NCI-H1048 (cell line): ENCODE results near the gene FARP2.
A peak's percentile ranks its signal among the peaks of the same experiment; 100 is the strongest.

ENCODE experiments used
- DNase-seq: peaks from one replicate; lab custom pipeline; 2025; lab: John Stamatoyannopoulos, UW

Gene FARP2

DNA sequence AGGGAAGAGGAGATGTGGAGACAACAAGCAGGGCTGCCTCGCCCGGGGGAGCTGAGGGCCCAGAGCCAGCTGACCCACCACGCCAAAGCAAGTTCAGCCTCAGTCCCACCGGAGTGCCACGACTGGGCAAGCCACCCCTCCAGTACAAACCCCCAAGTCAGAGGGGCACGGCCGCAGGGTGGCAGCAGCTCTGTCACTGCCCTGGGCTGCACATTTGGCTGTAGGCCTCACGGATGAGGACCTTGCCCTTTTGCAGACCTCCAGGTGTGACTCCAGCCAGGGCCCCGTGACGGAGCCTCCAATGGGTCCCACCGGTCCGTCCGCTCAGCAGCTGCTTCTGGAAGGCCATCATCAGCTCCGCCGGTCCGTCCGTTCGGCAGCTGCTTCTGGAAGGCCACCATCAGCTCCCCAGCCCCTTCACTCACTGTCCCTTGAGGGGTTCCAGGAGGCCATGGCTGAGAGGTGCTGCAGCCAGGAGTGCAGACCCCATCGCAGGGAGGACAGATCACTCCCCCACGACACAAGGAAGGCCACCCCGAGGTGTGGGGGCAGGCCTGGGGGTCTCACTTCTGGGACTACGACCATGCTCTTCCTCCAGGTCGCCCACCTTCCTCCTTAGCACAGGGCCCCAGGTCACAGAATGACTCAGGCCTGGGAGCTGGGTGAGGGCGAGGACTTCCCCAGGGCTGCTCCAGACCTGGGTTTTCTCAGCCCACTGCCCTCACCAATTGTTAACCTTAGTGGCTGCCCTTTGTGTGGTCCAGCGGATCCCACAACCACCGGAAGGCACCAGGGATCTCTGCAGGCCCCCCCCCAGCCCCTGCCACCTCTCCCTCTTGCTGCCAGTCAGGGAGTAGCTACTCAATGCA is 176.9 kb downstream of the FARP2 start:
- no peak for DNase-seq

DNA sequence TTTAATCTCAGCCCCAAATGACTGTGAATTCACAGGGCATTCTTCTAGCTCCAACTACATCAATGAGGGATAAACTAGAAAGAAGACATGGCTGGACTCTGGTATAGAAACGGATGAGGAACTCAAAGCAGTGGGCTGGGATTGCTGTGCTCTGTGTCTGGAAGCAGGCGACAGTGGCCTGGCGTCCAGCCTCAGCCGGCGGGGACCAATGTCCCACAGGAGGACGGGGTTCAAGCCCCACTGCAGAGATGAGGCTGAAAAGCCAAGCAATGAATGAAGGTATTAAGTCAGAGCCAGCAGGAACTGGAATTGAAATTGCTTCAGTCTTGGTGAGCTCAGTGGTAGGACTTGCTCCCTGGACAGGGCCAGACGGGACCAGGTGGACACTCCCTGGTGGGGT is 178.2 kb downstream of the FARP2 start:
- DNase-seq, result no peak

DNA sequence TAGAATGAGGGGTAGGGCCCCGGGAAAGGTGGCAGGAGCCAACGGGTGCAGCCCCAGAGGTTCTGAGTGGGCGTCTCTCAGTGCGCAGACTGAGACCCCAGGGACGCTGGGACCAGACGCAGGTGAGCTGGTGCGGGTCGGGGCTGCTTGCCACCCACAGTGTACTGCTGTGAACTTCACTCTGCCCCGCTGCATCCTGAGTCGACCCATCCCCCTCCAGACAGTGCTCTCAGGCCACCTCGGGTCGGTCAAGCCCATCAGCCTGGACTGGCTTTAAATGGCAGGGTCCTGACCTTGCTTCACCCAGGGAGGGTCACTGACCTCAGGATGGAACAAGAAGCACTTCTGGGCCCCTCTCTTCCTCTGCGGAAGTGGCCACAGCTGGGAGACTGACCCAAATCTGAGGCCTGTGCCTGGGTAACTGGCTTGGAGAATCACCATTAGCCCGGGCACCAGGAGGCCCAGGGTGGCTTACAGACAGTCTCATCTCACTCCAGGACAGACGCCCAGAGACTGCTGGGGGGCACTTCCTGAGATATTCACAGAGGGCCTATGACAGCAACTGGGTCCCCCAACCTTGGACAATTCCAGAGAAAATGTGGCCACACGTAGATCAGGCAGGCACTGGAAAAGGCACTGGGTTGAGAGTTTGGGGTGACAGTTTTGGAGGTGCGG is 178.8 kb downstream of the FARP2 start:
- no peak for DNase-seq

DNA sequence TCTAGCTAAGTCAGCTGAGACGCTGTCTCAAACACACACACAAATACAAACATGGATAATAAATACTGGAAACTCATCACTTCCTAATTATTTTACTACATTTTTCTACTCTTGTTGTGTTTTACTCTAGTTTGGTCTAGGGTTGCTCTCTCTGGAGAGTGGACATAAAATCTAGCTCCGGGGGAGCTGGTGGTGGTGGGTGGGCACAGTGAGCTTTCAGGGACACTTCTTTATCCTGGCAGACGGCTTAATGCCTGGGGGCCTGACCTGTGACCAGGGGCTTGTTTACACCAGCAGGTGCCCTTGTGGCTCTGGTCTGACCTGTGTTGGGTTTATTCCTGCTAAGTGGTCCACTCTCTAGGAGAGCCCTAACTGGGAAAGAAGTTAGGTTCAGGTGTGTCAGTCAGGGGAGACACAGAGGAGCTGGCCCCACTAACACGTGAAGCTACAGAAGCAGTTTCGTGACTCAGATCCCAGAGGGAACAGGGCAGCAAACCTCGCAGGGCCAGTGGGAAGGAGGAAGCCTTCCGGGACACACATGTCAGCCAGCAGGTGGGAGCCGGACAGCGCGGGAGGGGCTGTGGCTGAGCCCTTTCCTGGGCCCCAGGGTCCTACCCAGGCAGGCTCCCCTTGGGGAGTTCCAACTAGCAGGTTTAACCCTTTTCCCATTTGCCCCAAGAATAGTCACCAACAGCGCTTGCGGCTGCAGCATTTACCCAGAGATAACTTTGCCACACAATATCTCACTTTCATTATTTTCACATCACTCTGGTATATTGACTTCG is 180.0 kb downstream of the FARP2 start:
- DNase-seq, result no peak

DNA sequence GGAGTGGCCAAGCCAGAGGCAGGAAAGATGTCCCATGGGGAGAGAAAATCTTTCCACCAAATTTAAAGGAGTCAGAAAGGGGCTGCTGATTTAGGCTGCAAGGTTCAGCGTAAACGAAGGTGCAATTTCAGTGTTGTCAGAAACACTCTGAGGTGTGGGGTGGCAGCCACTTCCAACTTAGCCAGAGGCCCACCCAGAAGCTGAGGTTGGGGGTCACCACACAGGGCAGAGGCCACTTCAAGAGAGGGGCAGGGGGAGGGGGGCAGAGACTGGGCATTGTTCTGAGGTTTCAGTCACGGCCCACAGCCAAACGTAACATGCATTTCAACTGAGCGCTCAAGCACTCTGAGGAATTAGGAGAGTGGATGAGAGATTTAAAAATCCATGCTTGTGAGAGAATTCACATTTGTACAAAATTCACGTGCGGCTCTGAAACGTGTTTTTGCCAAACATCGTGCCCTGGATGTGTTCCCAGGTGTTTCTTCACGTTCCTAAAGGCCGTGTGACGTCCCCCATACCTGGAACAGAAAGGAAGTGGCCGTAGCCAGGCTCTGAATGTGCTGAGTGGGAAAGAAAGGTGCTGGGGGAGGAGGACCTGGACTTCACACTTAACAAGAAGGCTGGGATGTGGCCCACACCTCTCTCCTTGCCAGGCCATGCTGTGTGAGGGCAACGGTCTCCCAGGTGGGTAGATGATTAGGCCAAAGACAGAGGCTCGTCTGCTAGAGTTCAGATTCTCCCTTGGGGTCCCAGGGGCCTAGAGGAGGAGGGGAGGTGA is 182.9 kb downstream of the FARP2 start:
- DNase-seq, result no peak

DNA sequence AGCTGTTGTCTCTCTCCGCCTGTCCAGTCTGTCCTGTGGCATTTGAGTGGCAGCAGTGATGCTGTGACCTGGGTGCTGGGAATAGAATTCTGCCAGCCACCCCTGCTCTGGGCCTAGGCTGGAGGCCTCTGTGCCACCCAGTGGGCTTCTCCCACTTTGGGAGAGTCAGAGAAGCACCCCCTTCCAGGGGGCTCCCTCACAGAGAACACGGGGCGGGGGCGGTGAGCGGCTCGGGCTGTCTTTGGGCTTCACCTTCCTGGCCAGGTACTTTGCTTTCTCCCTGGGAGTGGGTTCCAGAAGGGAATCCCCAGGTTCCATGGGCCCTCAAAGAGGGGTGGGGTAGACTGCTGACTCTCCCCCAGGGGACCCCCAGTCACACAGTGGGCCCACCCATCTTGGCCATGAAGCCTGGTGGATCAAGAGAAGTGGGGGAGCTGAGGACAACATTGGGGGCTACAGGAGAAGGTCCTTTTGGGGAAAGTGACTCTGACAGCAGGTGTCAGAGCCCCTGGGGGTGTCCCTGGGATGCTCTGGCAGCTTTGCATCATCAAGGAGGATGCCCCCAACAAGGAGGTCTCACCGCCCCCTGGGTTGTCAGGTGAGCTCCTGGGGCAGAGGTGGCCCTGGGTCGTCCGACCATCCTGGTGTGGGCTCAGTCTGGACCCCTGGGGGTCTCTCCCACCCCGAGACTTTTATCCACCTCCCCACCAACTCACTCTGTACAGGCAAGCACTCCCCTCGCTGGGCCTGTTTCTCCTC is 183.7 kb downstream of the FARP2 start:
- DNase-seq, result no peak

DNA sequence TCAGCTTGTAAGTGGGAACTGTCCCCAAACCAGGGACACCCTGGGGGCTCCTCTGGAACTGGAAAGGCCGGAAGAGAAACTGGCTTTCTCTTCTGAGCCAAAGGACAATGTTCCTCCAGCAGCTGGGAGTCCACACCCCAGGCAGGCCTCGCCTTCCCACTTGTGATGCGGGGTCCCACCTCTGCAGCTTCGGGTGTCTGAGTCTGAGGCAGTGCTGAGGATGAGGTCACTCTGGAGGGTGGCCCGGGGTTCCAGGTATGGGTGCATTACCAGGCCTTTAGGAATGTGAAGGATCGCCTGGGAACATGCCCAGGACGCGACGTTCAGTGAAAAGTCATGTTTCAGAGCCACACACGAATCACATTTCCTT is 184.3 kb downstream of the FARP2 start:
- no peak for DNase-seq

DNA sequence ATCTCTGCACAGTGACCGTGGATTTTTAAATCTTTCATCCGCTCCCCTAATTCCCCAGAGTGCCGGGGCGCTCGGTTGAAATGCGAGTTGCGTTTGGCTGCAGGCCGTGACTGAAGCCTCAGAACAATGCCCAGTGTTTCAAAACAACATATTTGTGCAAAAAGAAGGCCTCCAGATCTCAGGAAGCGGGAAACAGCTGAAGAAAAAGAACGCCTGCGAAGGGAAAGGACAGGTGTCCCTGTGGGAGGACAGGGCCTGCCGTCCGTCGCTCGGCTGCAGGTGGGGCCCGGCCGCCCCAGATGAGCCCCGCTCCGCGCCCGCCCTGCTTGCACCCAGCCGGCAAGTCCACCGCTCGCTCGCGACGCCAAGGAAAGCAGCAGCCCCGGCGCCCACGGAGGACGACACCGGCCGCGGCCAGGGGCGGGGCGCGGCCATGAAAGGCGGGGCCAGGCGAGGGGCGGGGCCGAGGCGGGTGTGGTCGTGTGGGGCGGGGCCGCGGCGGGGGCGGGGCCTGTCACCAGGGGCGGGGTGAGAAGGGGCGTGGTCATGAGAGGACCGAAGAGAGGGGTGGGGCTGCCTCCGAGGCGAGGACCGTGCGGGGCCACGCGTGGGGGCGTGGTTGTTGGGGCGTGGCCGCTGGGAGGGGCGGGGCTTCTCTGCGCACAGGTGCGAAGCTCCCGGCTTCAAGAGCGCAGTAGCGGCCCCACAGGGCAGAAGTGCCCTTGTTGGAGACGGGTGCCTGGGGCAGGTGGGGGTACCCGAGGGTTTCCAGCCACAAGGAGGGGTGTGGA is 184.9 kb downstream of the FARP2 start:
- DNase-seq, result peak; percentile 51

DNA sequence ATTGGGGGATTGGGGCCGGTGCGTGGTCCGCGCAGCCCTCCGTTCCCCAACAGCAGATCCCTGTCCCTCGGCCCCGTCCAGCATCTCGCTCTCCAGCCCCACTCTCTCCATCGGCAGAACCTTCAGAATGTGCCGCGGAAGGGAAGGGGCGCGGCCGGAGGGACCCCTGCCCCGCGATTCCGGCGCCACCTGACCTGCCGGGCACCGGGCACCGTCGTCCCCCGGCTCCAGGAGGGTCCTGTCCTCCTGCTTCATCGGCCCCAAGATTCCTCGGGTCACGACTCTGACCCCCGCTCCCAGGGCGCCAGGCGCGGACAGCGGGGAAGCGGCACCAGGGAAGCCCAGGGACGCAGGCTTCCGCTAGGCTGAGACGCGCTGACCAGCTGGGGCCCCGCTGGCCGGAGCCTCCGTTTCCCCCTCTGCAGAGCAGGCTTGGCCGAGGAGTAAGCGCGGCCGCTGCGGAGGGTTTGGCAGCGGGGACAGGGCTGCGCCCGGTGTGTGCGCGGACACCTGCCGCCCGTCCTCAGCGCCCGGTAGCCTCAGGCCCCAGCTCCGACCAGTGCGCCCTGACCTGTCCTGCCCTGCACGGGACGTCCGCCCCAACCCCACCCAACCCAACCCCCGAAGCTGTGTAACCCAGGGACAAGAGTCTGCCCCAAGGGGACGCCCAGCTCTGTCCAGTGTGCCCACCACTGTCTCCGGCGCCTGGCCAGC is 185.6 kb downstream of the FARP2 start:
- no peak for DNase-seq

DNA sequence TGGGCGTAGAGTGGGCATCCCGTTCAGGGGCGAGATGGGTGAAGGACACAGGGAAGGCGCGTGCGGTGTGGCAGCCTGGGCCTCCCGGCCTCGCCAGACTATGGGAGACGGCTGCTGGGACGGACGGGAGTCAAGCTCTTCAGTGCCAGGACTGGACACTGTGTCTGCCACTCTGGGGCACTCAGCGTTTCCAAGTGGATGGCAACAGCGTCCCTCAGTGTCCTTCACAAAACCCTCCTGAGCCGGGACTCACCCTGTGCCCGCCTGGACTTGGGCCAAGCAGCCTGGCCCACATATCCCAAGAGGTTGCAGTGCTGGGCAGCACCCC is 186.2 kb downstream of the FARP2 start:
- no peak for DNase-seq
